22Rv1 (cell line): Measurements from ENCODE around the gene SAMD4A.

ENCODE experiments used
- H3K27ac ChIP-seq: fragments of 450-650 bp; 2 replicates; pipeline ENCODE4 v1.5.1; 2017
- CTCF ChIP-seq: fragments of 450-650 bp; IDR thresholded peaks from 2 replicates; pipeline ENCODE4 v1.5.1; 2017; ENCODE audit warnings: mild to moderate bottlenecking
- ZFX ChIP-seq: fragments of 450-650 bp; IDR thresholded peaks from 2 replicates; pipeline ENCODE4 v1.6.1; 2017; ENCODE audit warnings: antibody characterized with exemption, borderline replicate concordance

The SAMD4A gene

GRCh38 chr14:54697803-54698202, 130.9 kb downstream of the SAMD4A start:
- TF ChIP-seq CTCF (no peak), ZFX (no peak)
- H3K27ac ChIP-seq, result no peak overlapping the region

GRCh38 chr14:54698501-54698900, 131.6 kb downstream of the SAMD4A start:
- H3K27ac ChIP-seq, result no peak overlapping the region
- TF ChIP-seq CTCF (no peak), ZFX (no peak)

- TF ChIP-seq ZFX, result no peak
- no peak for TF ChIP-seq CTCF
- H3K27ac ChIP-seq, result no peak overlapping the region
Observed at GRCh38 chr14:54698966-54699530, 132.1 kb downstream of the SAMD4A start.

- H3K27ac ChIP-seq, result no peak overlapping the region
- TF ChIP-seq CTCF (no peak), ZFX (no peak)
Observed at GRCh38 chr14:54699735-54700134, 132.8 kb downstream of the SAMD4A start.

- no peak overlapping the region for H3K27ac ChIP-seq
- TF ChIP-seq ZFX (no peak), CTCF (no peak)
Observed at GRCh38 chr14:54700717-54701116, 133.8 kb downstream of the SAMD4A start.

GRCh38 chr14:54702014-54702491, 135.1 kb downstream of the SAMD4A start:
- TF ChIP-seq CTCF (no peak), ZFX (no peak)
- H3K27ac ChIP-seq, result no peak overlapping the region

- TF ChIP-seq ZFX, result no peak
- TF ChIP-seq CTCF, result no peak
- no peak overlapping the region for H3K27ac ChIP-seq
Observed at GRCh38 chr14:54702492-54702891, 135.6 kb downstream of the SAMD4A start.
